ENCODE data around the gene CCDC187. TPM values are rescaled to one million over a fixed set of nuclear protein-coding genes. Genes with fewer than 3 reads are reported as not detected.

CCDC187 gene
- total RNA-seq, 1 experiment from 2014 or later = not detected

GRCh38 chr9:136261686-136262430 lies 42.0 kb downstream of the CCDC187 start:
- no peaks in the 10 kb centered on the region for H3K27me3 ChIP-seq
- DNase-seq = no peak
- no peaks in the 10 kb centered on the region for H3K36me3 ChIP-seq

GRCh38 chr9:136260936-136261472 lies 42.9 kb downstream of the CCDC187 start:
- H3K9me3 ChIP-seq = no peaks in the 10 kb centered on the region
- H3K36me3 ChIP-seq = no peaks in the 10 kb centered on the region
- no peak overlapping the region for H3K4me3 ChIP-seq
- no peak for DNase-seq
- no peaks in the 10 kb centered on the region for H3K27me3 ChIP-seq

More at GRCh38 chr9:136261686-136262430, 42.0 kb downstream of the CCDC187 start:
- H3K9me3 ChIP-seq = no peaks in the 10 kb centered on the region
- no peak overlapping the region for H3K4me3 ChIP-seq

- no peaks in the 10 kb centered on the region for H3K36me3 ChIP-seq
- no peak for DNase-seq
- H3K27me3 ChIP-seq = no peaks in the 10 kb centered on the region
- H3K4me3 ChIP-seq = no peak overlapping the region
- no peaks in the 10 kb centered on the region for H3K9me3 ChIP-seq
Measured at GRCh38 chr9:136260521-136260920, 43.4 kb downstream of the CCDC187 start.

- H3K36me3 ChIP-seq = no peaks in the 10 kb centered on the region
- no peak for DNase-seq
- H3K27me3 ChIP-seq = no peaks in the 10 kb centered on the region
- H3K4me3 ChIP-seq = no peak overlapping the region
- no peaks in the 10 kb centered on the region for H3K9me3 ChIP-seq
Measured at GRCh38 chr9:136259836-136260235, 44.1 kb downstream of the CCDC187 start.

- no peak overlapping the region for H3K4me3 ChIP-seq
- no peaks in the 10 kb centered on the region for H3K36me3 ChIP-seq
- DNase-seq = no peak
- H3K27me3 ChIP-seq = no peaks in the 10 kb centered on the region
- H3K9me3 ChIP-seq = no peaks in the 10 kb centered on the region
Measured at GRCh38 chr9:136259517-136259813, 44.4 kb downstream of the CCDC187 start.

DNA sequence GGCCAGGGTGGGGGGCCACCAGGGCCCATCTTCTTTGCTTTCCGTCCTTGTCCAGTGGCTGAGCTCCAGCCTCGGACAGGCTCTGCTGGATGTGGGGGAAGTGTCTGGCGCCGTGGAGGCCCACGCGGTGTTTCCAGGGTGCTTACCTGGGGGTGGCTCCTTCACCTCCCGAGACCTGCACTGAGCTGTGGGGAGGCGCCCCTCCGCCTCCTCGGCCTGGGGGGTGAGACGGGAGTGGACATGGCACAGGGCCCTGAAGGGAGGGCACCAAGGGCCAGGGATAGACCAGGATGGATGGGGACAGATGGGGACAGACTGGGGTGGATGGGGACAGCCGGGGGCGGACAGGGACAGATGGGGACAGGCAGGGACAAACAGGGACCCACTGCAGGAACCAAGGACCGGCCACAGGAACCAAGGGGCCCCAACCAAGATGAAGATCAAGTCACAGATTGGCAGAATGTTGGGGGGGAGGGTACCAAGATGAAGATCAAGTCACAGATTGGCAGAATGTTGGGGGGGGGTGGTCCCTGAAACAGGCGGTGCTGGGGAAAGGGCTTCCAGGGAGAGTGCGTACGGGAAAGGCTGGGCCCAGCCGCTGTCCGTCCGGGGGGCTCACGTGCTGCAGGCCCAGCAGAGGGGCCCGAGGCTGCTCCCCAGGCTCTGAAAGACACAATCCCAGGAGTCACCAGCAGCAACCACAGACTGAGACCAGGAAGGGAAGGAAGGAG lies 44.9 kb downstream of the CCDC187 start:
- H3K9me3 ChIP-seq = no peaks in the 10 kb centered on the region
- H3K36me3 ChIP-seq = no peaks in the 10 kb centered on the region
- no peak for DNase-seq
- H3K27me3 ChIP-seq = no peaks in the 10 kb centered on the region
- H3K4me3 ChIP-seq = no peak overlapping the region

GRCh38 chr9:136258299-136258625 lies 45.6 kb downstream of the CCDC187 start:
- no peak for DNase-seq
- no peak overlapping the region for H3K4me3 ChIP-seq
- H3K27me3 ChIP-seq = no peaks in the 10 kb centered on the region
- H3K36me3 ChIP-seq = no peaks in the 10 kb centered on the region
- H3K9me3 ChIP-seq = no peaks in the 10 kb centered on the region

GRCh38 chr9:136257381-136258298 lies 46.3 kb downstream of the CCDC187 start:
- Histone ChIP-seq H3K4me3 (no peak overlapping the region), H3K36me3 (no peaks in the 10 kb centered on the region), H3K27me3 (no peaks in the 10 kb centered on the region), H3K9me3 (no peaks in the 10 kb centered on the region)
- DNase-seq = no peak

GRCh38 chr9:136255896-136256890 lies 47.7 kb downstream of the CCDC187 start:
- no peak for DNase-seq
- no peaks in the 10 kb centered on the region for H3K27me3 ChIP-seq
- no peaks in the 10 kb centered on the region for H3K9me3 ChIP-seq
- no peak overlapping the region for H3K4me3 ChIP-seq
- H3K36me3 ChIP-seq = no peaks in the 10 kb centered on the region

DNA sequence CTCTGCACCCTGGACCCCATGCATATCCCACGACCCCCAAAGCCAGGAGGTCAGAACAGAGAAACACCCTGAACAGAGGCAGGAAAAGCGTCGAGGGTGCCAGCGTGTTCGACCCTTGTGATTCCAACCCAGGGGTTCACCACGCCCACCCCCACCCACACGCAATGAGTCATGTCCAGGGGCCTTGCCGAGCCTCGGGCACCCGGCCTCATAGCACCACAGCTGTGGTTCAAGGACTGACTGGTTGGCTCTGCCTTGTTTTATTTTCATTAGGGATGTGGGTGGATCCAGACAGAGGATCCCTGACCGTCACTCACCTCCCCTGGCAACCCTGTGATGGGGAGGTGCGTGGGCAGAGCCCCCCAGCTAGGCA lies 48.7 kb downstream of the CCDC187 start:
- DNase-seq = peak; percentile 71

GRCh38 chr9:136254381-136255165 lies 49.3 kb downstream of the CCDC187 start:
- H3K27me3 ChIP-seq = no peaks in the 10 kb centered on the region
- DNase-seq = no peak
- H3K4me3 ChIP-seq = no peak overlapping the region
- no peaks in the 10 kb centered on the region for H3K9me3 ChIP-seq
- H3K36me3 ChIP-seq = no peaks in the 10 kb centered on the region

More for the DNA sequence above, 48.7 kb downstream of the CCDC187 start:
- H3K27me3 ChIP-seq = no peaks in the 10 kb centered on the region
- no peaks in the 10 kb centered on the region for H3K9me3 ChIP-seq
- no peak overlapping the region for H3K4me3 ChIP-seq
- H3K36me3 ChIP-seq = no peaks in the 10 kb centered on the region

DNA sequence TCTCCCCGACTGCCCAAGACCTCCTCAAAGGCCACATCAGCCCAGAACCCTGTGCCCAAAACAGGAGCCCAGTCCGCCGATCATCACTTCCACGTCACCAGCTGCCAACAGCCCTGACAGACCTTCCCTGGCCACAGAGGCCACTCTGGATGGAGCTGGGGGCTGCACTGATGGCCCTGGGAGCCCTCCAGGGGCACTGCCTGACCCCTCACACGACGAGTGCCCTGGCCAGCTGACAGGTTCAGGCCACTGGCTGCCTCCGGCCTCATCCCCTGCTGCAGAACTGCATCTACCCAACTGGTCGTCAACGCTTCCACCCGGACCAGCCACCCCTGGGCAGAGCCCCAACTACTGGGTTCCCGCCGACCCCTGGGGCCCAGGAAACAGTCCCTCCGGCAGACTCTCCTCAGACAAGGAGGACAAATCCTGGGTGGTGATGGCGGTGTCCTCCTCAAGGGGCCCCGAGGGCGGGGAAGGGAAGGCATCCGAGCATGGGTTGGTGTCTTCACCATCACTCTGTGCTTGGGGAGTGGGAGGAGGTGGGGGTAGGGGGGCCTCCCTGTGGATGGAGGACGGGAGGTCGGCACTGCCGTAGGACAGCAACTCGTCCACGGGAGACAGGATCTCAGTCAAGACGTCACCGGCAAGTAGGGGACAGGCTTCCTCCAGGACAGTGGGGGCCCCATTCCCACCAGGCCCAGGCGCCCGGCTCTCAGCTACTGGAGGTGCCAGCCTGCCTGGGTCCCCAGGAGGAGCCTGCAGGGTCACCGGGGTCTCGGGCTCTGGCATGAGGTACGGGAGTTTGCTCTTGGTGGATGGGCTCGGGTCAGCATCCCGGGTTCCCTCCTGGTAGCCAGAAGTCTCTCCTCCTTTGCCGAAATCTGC lies 50.4 kb downstream of the CCDC187 start:
- no peaks in the 10 kb centered on the region for H3K27me3 ChIP-seq
- DNase-seq = no peak
- no peaks in the 10 kb centered on the region for H3K36me3 ChIP-seq
- H3K9me3 ChIP-seq = no peaks in the 10 kb centered on the region
- no peak overlapping the region for H3K4me3 ChIP-seq

DNA sequence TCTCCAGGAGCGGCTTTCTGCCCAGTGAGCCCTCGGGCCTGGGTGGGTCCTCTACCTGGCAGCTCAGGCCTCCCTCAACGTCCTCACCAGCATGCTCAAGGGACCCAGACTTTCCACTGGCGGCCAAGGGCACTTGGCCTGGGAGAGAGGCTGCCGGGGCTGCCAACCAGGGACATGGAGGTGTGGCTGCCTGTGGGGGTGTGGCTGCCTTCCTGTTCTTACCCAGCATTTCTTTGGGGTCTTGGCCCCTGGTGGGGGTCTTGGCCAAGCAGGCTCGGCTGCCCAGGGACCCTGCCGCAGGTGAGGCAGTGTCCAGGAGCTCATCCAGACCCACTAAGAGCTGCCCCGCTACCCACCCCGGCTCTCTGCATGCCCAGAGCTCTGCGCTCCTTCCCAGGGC lies 51.0 kb downstream of the CCDC187 start:
- DNase-seq = no peak

DNA sequence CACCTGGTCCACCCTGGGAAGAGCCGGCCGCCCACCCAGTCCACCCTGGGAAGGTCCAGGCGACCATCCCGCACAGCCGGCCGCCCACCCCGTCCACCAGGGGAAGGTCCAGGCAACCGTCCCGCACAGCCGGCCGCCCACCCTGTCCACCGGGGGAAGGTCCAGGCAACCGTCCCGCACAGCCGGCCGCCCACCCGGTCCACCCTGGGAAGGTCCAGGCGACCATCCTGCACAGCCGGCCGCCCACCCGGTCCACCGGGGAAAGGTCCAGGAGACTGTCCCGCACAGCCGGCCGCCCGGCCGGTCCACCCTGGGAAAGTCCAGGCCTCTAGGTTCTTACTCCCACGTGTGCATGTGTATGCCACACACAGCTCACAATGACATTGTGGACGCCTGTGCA lies 51.6 kb downstream of the CCDC187 start:
- no peaks in the 10 kb centered on the region for H3K27me3 ChIP-seq
- no peak overlapping the region for H3K4me3 ChIP-seq
- no peaks in the 10 kb centered on the region for H3K9me3 ChIP-seq
- H3K36me3 ChIP-seq = no peaks in the 10 kb centered on the region
- no peak for DNase-seq

More for the DNA sequence above, 51.0 kb downstream of the CCDC187 start:
- H3K9me3 ChIP-seq = no peaks in the 10 kb centered on the region
- no peaks in the 10 kb centered on the region for H3K27me3 ChIP-seq
- H3K36me3 ChIP-seq = no peaks in the 10 kb centered on the region
- no peak overlapping the region for H3K4me3 ChIP-seq
